Peyer's patch (tissue), 4 donors: ENCODE data around the gene ATP8A1. TPM values are rescaled to one million over a fixed set of nuclear protein-coding genes. Genes with fewer than 3 reads are reported as not detected.
"Not testable (repeated sequence)": the region's sequence is repeated elsewhere in the genome, so short reads cannot be mapped to it uniquely, and the experiment has no call there.

Experiments
- DNase-seq, 3 donors: peaks; one replicate each; pipeline ENCODE4 v3.0.0-alpha.2; 2017 to 2019
- H3K27ac ChIP-seq, 4 donors: fragments of 200-600 bp; sonication (generic); one replicate each; pipeline ENCODE4 v1.5.1; 2016 to 2019
- H3K27me3 ChIP-seq, 2 donors: fragments of 200-600 bp; sonication (generic); one replicate each; pipeline ENCODE4 v1.5.1; 2019
- H3K36me3 ChIP-seq, 3 donors: fragments of 200-600 bp; sonication (generic); one replicate each; pipeline ENCODE4 v1.5.1; 2016 to 2019
- H3K4me1 ChIP-seq, 4 donors: fragments of 200-600 bp; sonication (generic); one replicate each; pipeline ENCODE4 v1.5.1; 2016 to 2019
- H3K4me3 ChIP-seq, 4 donors: fragments of 200-600 bp; sonication (generic); 1 replicate in 3 of 4; 2 replicates in 1 of 4; pipeline ENCODE4 v1.5.1; 2016 to 2019; ENCODE audit warnings: mild to moderate bottlenecking in 1 of 4
- H3K9me3 ChIP-seq, 4 donors: fragments of 200-600 bp; sonication (generic); one replicate each; pipeline ENCODE4 v1.5.1; 2016 to 2019; ENCODE audit warnings: mild to moderate bottlenecking in 1 of 4
- POLR2A ChIP-seq, 2 donors: fragments of 450-650 bp; IDR thresholded peaks; one replicate each; pipeline ENCODE4 v1.5.1; 2017; ENCODE audit warnings: antibody characterized with exemption in 2 of 2, mild to moderate bottlenecking in 2 of 2, moderate library complexity in 2 of 2
- total RNA-seq, 4 donors: library from RNA; depleted of rRNA; stranded (reverse); fragments of >200 nt; gene quantifications; one replicate each; pipeline ENCODE4 v1.1.0, GENCODE V29; 2016
- TF ChIP-seq, protein P1 (sequence below), 6 experiments: fragments of 450-650 bp in 4 of 6; fragments of 200-600 bp in 2 of 6; sonication (generic) in 1 of 6; IDR thresholded peaks; one replicate each; pipeline ENCODE4 v1.5.1; 2017 to 2019; ENCODE audit warnings: antibody characterized with exemption in 6 of 6, mild to moderate bottlenecking in 3 of 6, moderate library complexity in 1 of 6

Gene ATP8A1
- total RNA-seq, 4 donors from 2014 or later = 71.0 to 172 (median 158) TPM

DNA sequence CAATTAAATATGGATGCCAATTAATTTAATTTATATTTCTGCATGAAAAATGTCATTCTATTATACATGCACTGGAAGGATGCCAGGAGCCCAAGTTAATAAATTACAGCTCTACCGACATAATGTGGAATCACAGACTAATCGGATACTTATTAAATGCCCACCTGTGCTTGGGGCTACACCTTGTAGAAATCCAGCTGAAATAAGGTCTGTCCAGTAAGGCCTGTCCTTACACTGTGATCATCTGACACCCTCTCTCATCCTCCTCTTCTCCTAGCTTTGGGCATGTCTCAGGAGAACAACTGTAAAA, 265.6 kb downstream of the ATP8A1 start:
- H3K9me3 ChIP-seq = no peaks in the 10 kb centered on the region
- TF ChIP-seq, protein P1, sequence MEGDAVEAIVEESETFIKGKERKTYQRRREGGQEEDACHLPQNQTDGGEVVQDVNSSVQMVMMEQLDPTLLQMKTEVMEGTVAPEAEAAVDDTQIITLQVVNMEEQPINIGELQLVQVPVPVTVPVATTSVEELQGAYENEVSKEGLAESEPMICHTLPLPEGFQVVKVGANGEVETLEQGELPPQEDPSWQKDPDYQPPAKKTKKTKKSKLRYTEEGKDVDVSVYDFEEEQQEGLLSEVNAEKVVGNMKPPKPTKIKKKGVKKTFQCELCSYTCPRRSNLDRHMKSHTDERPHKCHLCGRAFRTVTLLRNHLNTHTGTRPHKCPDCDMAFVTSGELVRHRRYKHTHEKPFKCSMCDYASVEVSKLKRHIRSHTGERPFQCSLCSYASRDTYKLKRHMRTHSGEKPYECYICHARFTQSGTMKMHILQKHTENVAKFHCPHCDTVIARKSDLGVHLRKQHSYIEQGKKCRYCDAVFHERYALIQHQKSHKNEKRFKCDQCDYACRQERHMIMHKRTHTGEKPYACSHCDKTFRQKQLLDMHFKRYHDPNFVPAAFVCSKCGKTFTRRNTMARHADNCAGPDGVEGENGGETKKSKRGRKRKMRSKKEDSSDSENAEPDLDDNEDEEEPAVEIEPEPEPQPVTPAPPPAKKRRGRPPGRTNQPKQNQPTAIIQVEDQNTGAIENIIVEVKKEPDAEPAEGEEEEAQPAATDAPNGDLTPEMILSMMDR (IDR thresholded peaks at IDR 0.05) = no peak
- no peak for TF ChIP-seq POLR2A (IDR thresholded peaks at IDR 0.05)
- no peak overlapping the region for H3K4me3 ChIP-seq
- no peak overlapping the region for H3K27ac ChIP-seq
- peaks cover 0 to 2% of the 10 kb centered on the region in 2 donors for H3K27me3 ChIP-seq
- H3K4me1 ChIP-seq = peaks cover 0 to 2% (median 0%) of the 10 kb centered on the region in 4 donors
- no peak for DNase-seq
- H3K36me3 ChIP-seq = no peaks in the 10 kb centered on the region

DNA sequence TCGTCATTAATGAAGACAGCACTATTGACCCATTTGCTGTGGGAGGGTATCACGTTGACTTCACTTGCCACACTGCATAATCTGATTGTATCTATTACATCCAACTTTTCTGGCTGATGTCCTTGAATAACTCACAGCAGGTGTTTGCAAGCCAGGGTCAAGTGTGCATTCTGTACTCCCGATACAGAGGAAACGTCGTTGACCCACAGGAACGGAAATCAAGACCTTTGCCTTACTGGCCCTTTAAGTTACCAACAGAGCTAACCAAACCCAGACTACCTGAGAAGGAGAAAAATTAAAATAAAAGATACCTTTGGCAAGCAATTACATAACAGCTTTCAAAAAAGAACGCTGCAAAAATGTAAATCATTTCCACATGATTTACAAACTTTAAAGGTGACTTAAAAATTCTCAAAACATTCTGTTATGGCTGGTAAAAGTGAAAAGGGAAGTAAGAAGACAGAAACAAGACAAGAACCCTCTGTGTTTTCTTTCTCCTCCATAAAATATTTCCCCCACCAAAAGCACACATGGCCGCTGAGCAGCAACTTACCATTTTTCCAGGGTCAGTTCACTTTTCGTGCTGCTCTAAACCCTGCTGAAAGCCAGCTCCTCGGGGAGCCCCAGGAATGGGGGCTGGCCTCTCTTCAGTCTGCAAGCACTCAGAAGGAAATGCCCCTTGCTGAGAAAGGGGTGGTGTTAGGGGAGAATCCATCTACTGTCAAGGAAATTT, 266.1 kb downstream of the ATP8A1 start:
- Histone ChIP-seq H3K27me3 (no peaks in the 10 kb centered on the region), H3K27ac (no peak overlapping the region), H3K9me3 (no peaks in the 10 kb centered on the region), H3K36me3 (no peaks in the 10 kb centered on the region), H3K4me1 (no peaks in the 10 kb centered on the region), H3K4me3 (no peak overlapping the region)
- TF ChIP-seq, protein P1 (IDR thresholded peaks at IDR 0.05) = no peak
- no peak for TF ChIP-seq POLR2A (IDR thresholded peaks at IDR 0.05)
- DNase-seq = no peak

DNA sequence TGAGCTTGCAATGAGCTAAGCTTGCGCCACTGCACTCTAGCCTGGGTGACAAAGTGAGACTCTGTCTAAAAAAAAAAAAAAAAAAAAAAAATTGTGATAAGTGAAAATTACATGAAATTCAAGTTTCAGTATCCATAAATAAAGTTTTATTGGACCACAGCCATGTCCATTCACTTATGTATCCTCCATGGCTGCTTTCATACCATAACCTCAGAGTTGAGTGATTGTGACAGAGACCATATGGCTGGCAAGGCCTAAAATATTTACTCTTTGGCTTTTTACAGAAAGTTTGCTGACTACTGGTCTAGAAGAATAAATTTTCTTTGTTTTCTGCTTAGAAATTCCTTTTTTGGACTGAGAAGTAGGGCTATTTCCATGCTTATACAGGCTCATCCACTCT, 271.4 kb downstream of the ATP8A1 start:
- no peak overlapping the region for H3K4me3 ChIP-seq
- no peak for DNase-seq
- H3K27me3 ChIP-seq = no peaks in the 10 kb centered on the region
- H3K36me3 ChIP-seq = no peaks in the 10 kb centered on the region
- no peaks in the 10 kb centered on the region for H3K9me3 ChIP-seq
- H3K4me1 ChIP-seq = no peaks in the 10 kb centered on the region
- H3K27ac ChIP-seq = no peak overlapping the region
- no peak for TF ChIP-seq POLR2A (IDR thresholded peaks at IDR 0.05)

DNA sequence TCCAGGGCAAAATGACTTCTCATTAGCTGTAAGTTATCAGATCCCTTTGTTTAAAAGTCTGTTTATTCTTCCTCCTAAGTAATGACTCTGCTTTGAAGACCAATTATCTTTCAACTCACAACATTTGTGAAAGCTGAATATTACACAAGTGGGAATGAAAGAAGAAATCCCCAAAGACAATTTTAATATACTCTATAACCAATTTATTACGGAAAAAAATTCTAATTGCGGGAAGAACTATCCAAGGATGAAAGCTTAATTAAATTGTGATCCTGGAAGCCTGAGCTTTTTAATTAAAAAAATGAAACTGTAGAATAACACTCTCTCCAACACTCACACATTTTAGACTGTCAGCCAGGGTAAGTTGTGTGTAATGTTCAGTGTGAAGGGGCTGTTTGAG, 275.2 kb downstream of the ATP8A1 start:
- TF ChIP-seq, protein P1 (IDR thresholded peaks at IDR 0.05) = no peak
- TF ChIP-seq POLR2A (IDR thresholded peaks at IDR 0.05) = no peak

DNA sequence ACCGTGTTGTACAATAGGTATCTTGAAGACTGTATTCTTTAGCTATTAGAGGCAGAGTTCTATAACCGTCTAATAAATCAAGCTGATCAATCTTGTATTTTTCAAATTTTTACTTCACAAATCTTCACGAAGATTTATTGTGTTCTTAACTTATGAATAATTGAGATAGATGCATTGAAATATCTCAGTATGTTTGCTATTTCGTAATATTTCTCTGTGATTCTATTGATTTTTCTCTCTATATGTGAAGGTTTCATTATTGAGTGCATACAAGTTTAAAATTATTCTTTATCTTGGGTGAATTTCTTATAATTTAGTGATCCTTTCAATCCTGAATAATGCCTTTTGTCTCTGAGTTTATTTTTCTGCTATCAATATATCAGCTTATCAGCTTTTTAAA, 279.4 kb downstream of the ATP8A1 start:
- H3K9me3 ChIP-seq = no peaks in the 10 kb centered on the region
- H3K4me3 ChIP-seq = no peak overlapping the region
- no peaks in the 10 kb centered on the region for H3K36me3 ChIP-seq
- no peaks in the 10 kb centered on the region for H3K27me3 ChIP-seq
- DNase-seq = no peak
- no peaks in the 10 kb centered on the region for H3K4me1 ChIP-seq
- no peak for TF ChIP-seq POLR2A (IDR thresholded peaks at IDR 0.05)
- TF ChIP-seq, protein P1 (IDR thresholded peaks at IDR 0.05) = no peak
- no peak overlapping the region for H3K27ac ChIP-seq

More for the DNA sequence above, 275.2 kb downstream of the ATP8A1 start:
- H3K27ac ChIP-seq = no peak overlapping the region
- no peaks in the 10 kb centered on the region for H3K27me3 ChIP-seq
- no peak overlapping the region for H3K4me3 ChIP-seq
- DNase-seq = no peak
- no peaks in the 10 kb centered on the region for H3K36me3 ChIP-seq
- H3K9me3 ChIP-seq = no peaks in the 10 kb centered on the region
- no peaks in the 10 kb centered on the region for H3K4me1 ChIP-seq

DNA sequence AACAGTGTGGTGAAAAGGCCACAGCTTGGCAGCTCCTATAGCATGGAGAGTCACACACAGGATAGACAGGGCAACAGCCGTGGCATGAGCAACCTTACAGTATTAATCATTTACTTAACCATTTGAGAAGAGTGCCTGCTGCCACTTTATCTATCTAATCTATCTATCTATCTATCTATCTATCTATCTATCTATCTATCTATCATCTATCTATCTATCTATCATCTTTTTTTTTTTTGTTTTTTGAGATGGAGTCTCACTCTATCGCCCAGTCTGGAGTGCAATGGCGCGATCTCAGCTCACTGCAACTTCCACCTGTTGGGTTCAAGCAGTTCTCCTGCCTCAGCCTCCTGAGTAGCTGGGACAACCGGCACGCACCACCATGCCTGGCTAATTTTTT, 284.6 kb downstream of the ATP8A1 start:
- H3K4me1 ChIP-seq, H3K27ac ChIP-seq, DNase-seq, H3K36me3 ChIP-seq, H3K4me3 ChIP-seq, H3K27me3 ChIP-seq, H3K9me3 ChIP-seq: not testable (repeated sequence)
